Activated naive CD4-positive, alpha-beta T cell treated with anti-CD3 and anti-CD28 coated beads, Interleukin-2, amount 50 U/mL, for 72 hours (primary cell): ENCODE results near the gene VSIR. TPM values are rescaled to one million over a fixed set of nuclear protein-coding genes. Genes with fewer than 3 reads are reported as not detected.
A peak's percentile ranks its signal among the peaks of the same experiment; 100 is the strongest.

Experiments used
- ATAC-seq, 2 donors: fragments of 150-1000 bp; cut with Tn5 transposase; 2 replicates each; pipeline ENCODE4 v1.10.0; 2021; ENCODE audit warnings: mild to moderate bottlenecking in 2 of 2, moderate library complexity in 2 of 2
- DNase-seq, 2 donors: peaks; one replicate each; pipeline ENCODE4 v3.0.0; 2021 to 2022; ENCODE audit warnings: low spot score in 2 of 2
- H3K27ac Mint-ChIP-seq, 2 donors: one replicate each; pipeline ENCODE4 v1.8.0; 2022; ENCODE audit warnings: mild to moderate bottlenecking in 2 of 2, mixed read lengths in 2 of 2
- H3K36me3 Mint-ChIP-seq, 2 donors: one replicate each; pipeline ENCODE4 v1.8.0; 2022; ENCODE audit warnings: mixed read lengths in 2 of 2
- H3K9me3 Mint-ChIP-seq, 2 donors: one replicate each; pipeline ENCODE4 v1.8.0; 2022; ENCODE audit warnings: mixed read lengths in 2 of 2
- total RNA-seq, 2 donors: library from RNA; stranded (reverse); gene quantifications; one replicate each; pipeline ENCODE4 v1.2.3, GENCODE V29; 2022

The VSIR gene
- total RNA-seq, 2 donors from 2014 or later, result 54.5 to 126 TPM

DNA sequence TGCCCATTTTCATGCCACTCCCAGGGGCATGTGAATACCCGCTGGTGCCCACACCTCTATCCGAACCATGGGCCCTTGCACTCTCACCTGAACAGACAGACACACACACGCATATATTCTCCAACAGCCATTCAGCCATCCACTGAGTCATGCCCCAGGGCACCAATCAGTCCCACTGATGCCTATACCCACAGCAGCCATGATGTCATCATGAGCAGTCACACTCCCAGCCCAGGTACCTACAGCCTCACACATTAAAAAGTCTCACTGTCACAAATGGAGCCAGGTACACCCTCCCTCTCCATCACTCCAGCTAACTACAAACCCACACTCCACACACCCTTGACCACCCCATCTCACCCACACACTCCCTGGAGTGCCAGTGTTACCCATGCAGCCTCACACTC lies 12.2 kb downstream of the VSIR start:
- no peak for DNase-seq
- peaks cover 8 to 16% of the 10 kb centered on the region in 2 donors for H3K36me3 Mint-ChIP-seq

GRCh38 chr10:71757399-71757922 lies 15.9 kb downstream of the VSIR start:
- DNase-seq, result no peak
- peak in 1 of 2 donors; percentile 5 for ATAC-seq
- Mint-ChIP-seq H3K9me3 (no peaks in the 10 kb centered on the region), H3K36me3 (peaks cover 27 to 30% of the 10 kb centered on the region in 2 donors), H3K27ac (peak overlapping the region; percentile 84 to 92)

More for the DNA sequence above, 12.2 kb downstream of the VSIR start:
- Mint-ChIP-seq H3K9me3 (no peaks in the 10 kb centered on the region), H3K27ac (peak overlapping the region; percentile 35 to 66)
- peak; percentile 29 to 83 for ATAC-seq

- peak; percentile 68 to 95 for ATAC-seq
- peak overlapping the region; percentile 84 to 92 for H3K27ac Mint-ChIP-seq
- no peak for DNase-seq
- no peaks in the 10 kb centered on the region for H3K9me3 Mint-ChIP-seq
- H3K36me3 Mint-ChIP-seq, result peaks cover 31 to 34% of the 10 kb centered on the region in 2 donors
Measured at GRCh38 chr10:71756311-71757191, 16.8 kb downstream of the VSIR start.

GRCh38 chr10:71755179-71755879 lies 18.0 kb downstream of the VSIR start:
- ATAC-seq, result no peak
- DNase-seq, result no peak
- H3K27ac Mint-ChIP-seq, result peak overlapping the region in 1 of 2 donors; percentile 85
- H3K9me3 Mint-ChIP-seq, result no peaks in the 10 kb centered on the region
- peaks cover 31 to 38% of the 10 kb centered on the region in 2 donors for H3K36me3 Mint-ChIP-seq

DNA sequence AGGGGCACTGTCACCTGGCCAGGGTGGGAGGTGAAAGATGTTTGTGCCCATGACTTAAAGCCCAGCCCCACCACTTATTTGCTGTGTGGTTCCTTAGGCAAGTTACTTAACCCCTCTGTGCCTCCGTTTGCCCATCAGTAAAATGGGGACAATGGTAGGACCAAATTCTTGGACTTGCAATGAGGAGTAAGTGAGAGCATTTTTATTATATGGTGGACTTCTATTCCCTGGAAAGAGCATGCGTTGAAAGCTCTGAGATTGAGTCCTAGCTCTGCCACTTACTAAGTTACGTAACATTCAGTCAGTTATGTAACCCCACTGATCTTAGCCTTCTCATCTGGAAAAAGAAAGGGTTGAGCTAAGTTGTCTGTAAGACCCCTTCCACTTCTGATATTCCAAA lies 18.8 kb downstream of the VSIR start:
- Mint-ChIP-seq H3K36me3 (peaks cover 31 to 36% of the 10 kb centered on the region in 2 donors), H3K27ac (peak overlapping the region in 1 of 2 donors; percentile 85), H3K9me3 (no peaks in the 10 kb centered on the region)
- ATAC-seq (no peak), DNase-seq (no peak)

GRCh38 chr10:71753960-71754505 lies 19.3 kb downstream of the VSIR start:
- H3K27ac Mint-ChIP-seq, result peak overlapping the region; percentile 85 to 89
- no peak for DNase-seq
- no peak for ATAC-seq
- H3K36me3 Mint-ChIP-seq, result peaks cover 31 to 39% of the 10 kb centered on the region in 2 donors
- H3K9me3 Mint-ChIP-seq, result no peaks in the 10 kb centered on the region

GRCh38 chr10:71753091-71753959 lies 20.0 kb downstream of the VSIR start:
- Mint-ChIP-seq H3K27ac (peak overlapping the region; percentile 85 to 89), H3K9me3 (no peaks in the 10 kb centered on the region), H3K36me3 (peaks cover 28 to 46% of the 10 kb centered on the region in 2 donors)
- no peak for DNase-seq
- no peak for ATAC-seq

- DNase-seq (peak in 1 of 2 donors; percentile 59), ATAC-seq (peak in 1 of 2 donors; percentile 27)
- peaks cover 27 to 47% of the 10 kb centered on the region in 2 donors for H3K36me3 Mint-ChIP-seq
- peak overlapping the region; percentile 69 to 85 for H3K27ac Mint-ChIP-seq
- H3K9me3 Mint-ChIP-seq, result no peaks in the 10 kb centered on the region
Measured at GRCh38 chr10:71752391-71753090, 20.8 kb downstream of the VSIR start.

DNA sequence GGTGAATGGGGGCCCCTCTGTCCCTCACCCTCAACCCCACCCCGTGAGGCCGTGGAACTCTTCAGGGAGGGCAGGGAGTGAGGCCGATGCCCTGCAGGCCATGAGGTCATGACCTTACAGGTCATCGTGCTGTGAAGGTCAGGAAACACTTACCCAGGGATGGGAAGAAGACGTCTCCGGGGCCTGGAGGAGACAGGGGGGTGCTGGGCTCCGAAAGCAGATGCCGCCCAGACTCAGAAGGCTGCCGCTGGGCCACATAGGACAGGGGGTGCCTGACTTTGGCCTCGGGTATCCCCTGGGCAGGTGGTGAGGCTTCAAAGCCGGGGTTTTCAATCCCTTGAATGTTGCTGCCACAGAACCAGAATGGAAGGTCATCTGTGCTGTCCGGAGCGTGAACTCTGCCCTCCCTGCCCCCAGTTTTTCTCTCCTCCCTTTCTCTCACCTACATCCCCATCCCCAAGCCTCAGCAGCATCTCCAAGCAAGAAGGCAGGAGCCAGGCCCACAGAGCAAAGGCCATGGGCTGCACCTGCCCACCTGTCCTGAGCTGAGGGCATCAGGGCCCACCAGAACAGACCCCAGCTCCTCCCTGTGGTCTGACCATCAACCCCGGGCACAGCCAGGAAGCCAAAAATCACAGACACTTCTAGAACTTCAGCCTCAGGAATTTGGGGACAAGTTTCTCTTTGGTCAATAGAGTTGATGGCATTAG lies 21.6 kb downstream of the VSIR start:
- Mint-ChIP-seq H3K27ac (peak overlapping the region; percentile 69 to 85), H3K36me3 (peaks cover 24 to 51% of the 10 kb centered on the region in 2 donors), H3K9me3 (no peaks in the 10 kb centered on the region)
- ATAC-seq, result no peak
- peak in 1 of 2 donors; percentile 54 for DNase-seq

DNA sequence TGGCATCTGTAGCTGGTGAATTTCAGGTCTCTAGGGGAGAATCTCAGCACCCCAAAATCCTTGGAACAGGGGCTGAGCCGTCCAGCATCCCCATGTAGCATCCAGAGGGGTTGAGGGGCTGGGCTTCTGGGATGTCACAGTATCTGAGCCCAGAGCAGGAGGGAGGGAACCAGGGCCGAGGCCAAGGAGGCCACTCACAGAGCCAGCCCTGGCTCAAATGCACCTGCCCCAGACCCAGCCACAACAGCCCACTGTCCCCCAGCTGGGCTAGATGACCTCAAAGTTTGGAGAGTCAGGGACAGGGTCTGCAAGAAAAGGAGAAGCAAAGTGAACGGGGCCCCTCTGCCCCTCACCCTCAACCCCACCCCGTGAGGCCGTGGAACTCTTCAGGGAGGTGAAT lies 22.3 kb downstream of the VSIR start:
- no peaks in the 10 kb centered on the region for H3K9me3 Mint-ChIP-seq
- ATAC-seq, result no peak
- DNase-seq, result no peak
- H3K27ac Mint-ChIP-seq, result peak overlapping the region; percentile 90 to 99
- H3K36me3 Mint-ChIP-seq, result peaks cover 18 to 46% of the 10 kb centered on the region in 2 donors

GRCh38 chr10:71750124-71750841 lies 23.0 kb downstream of the VSIR start:
- no peaks in the 10 kb centered on the region for H3K9me3 Mint-ChIP-seq
- H3K36me3 Mint-ChIP-seq, result peaks cover 16 to 46% of the 10 kb centered on the region in 2 donors
- ATAC-seq (no peak), DNase-seq (no peak)
- H3K27ac Mint-ChIP-seq, result peak overlapping the region; percentile 90 to 99

DNA sequence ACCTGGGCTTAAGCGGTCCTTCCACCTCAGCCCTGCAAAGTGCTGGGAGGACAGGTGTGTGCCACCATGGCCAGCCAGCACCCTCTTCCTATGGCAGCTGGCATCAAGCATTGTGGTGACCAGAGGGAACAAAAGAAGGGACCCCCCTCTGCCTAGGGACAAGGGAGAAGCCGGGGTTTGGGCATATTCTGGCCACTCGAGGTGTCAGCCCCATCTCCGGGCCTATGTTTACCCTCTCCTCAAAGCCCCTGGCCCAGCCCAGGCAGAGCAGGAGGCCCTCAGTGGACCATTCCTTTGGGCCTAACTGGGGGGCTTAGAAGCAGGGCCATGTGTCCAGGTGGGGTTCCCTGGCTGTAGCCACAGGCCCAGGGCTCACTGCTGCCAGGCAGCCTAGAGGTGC lies 23.9 kb downstream of the VSIR start:
- Mint-ChIP-seq H3K36me3 (peaks cover 16 to 41% of the 10 kb centered on the region in 2 donors), H3K27ac (peak overlapping the region; percentile 90 to 99), H3K9me3 (no peaks in the 10 kb centered on the region)
- no peak for DNase-seq
- peak in 1 of 2 donors; percentile 4 for ATAC-seq

DNA sequence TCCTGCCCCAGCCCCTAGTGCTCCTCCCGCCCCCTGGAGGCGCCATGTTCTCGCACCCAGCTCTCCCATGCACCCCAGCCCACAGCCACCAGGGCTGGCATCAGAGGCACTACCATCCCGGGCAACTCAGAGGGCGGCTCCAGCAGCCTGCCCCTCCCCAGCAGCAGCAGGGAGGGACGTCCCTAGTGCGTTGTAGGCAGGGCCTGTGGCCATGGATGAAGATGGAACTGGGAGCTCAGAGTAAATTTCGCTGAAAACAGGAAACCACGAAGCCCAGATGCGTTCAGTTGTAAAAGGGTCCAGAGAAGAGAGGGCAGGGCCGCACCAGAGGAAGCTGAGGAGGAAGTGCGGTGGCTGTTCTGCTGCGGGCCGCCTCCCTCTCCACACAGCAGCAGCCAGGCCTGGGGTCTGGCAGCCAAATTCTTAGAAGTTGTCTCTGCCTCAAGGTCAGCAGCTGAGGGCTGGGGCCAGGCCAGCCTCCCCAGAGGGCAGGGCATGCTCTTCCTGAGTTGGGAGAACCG lies 24.6 kb downstream of the VSIR start:
- DNase-seq (peak; percentile 69 to 87), ATAC-seq (peak; percentile 81 to 84)
- Mint-ChIP-seq H3K9me3 (no peaks in the 10 kb centered on the region), H3K27ac (peak overlapping the region; percentile 90 to 99), H3K36me3 (peaks cover 13 to 41% of the 10 kb centered on the region in 2 donors)
